ENCODE data around the gene UBE2U. TPM values are rescaled to one million over a fixed set of nuclear protein-coding genes. Genes with fewer than 3 reads are reported as not detected.

The UBE2U gene, protein sequence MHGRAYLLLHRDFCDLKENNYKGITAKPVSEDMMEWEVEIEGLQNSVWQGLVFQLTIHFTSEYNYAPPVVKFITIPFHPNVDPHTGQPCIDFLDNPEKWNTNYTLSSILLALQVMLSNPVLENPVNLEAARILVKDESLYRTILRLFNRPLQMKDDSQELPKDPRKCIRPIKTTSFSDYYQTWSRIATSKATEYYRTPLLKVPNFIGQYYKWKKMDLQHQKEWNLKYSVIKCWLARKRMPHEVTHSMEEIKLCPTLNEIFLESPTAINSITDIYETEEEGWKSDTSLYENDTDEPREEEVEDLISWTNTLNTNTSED
- not detected in 2 replicates for total RNA-seq (2014; rRNA removed; shearing (Covaris generic))

DNA sequence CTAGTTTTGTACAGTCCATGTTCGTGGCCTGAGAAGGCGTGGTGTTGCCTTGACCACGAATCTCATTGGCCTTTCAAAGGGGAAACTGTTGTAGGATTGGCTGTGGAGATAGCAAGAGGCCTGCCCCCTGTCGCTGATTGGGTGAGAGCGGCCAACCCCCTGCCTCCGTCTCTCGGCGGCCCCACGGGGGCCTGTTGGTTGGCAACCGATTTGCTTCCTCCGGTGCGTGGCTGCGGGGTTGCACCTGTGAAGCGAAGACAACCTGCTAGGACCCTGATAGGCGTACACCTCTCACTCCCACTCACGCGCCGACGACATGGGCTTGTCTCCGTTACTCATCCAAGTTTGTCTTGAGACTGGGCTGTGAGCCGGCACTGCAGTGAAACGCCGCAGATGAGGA is at the start of gene UBE2U:
TSS of gene UBE2U (plus strand) at position 204 of the 400 bp plus-strand sequence. CDS start 428 bp downstream, outside the sequence.
- no peaks in the 10 kb centered on the region for H3K27me3 ChIP-seq (ENCODE audit: control insufficient read depth, insufficient read depth, low read length)
- DNase-seq = no peak
- H3K4me3 ChIP-seq (ENCODE audit: insufficient read depth, low read depth, low read length) = no peak within 1 kb of the TSS
- H3K36me3 ChIP-seq (replicated peaks; ENCODE audit: control insufficient read depth, insufficient read depth, low read length) = no peaks in the 10 kb centered on the region

DNA sequence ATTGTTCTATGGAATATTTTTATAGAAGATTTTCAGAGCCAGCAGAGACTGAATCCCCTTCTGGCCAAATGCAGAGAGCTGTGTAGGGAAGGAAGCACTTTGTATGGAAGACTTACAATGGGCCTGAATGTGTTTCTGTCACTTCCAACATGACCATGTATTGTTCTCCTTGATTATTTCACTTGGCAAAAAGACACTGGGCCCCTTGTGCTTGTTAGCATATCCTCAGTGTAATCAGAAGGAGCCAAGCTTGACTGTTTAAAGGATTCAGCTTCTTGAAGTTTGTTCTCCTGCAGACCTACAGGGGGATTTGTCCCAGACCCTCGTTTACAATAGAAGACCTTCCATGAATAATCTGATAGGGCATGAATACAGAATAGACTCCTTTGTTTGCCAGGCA is 48.1 kb upstream of the UBE2U start:
- H3K36me3 ChIP-seq (replicated peaks; ENCODE audit: control insufficient read depth, insufficient read depth, low read length) = no peaks in the 10 kb centered on the region
- no peak overlapping the region for H3K4me3 ChIP-seq (ENCODE audit: insufficient read depth, low read depth, low read length)
- no peaks in the 10 kb centered on the region for H3K27me3 ChIP-seq (ENCODE audit: control insufficient read depth, insufficient read depth, low read length)
- peak; percentile 14 for DNase-seq

DNA sequence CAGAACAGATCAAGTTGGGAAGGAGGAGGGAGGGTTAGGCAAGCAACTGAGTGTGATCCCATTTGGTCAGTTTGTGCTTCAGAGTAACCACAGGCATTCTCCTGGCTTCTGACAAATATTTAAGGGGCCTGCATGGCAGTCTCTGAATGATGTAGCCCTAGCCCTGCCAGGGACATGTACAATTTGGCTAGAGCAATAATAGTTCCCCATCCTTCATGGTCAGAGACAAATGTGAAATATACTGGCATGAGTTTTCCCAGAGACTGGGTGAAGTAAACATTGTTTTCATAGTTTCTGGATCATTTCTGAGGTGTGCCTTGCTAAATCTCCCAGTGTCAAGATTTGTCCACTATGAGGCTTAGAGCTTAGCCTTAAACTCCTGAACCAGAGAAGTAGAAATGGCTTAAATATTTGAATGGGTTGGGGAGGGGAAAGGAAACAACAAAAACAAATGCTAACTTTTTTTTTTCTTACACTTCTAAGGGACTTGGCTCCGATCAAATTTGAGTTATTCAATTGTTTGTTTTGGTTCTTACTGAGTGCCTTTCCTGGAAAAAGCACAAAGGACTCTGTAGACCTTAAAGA is 42.0 kb upstream of the UBE2U start:
- no peak for DNase-seq
- no peaks in the 10 kb centered on the region for H3K36me3 ChIP-seq (replicated peaks; ENCODE audit: control insufficient read depth, insufficient read depth, low read length)
- no peaks in the 10 kb centered on the region for H3K27me3 ChIP-seq (ENCODE audit: control insufficient read depth, insufficient read depth, low read length)
- no peak overlapping the region for H3K4me3 ChIP-seq (ENCODE audit: insufficient read depth, low read depth, low read length)

DNA sequence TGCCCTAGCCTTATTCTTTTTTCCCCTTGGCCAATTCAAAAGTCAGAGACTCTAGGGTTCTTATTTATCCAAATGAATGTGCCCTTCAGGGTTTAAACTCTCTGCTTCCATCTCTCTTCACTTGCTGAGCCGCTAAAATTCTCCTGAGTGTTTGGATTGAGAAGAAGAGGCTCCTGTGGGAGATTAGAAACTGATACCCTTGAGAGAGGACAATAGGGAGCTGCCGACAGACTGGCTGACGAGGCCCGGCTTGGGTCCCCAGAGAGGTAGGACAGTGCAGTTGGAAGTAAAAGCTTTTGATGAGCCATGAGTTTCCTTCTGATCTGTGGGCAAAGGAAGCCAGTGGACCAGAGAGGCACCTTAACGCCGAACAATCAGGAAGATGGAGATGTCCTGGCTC is 41.3 kb upstream of the UBE2U start:
- H3K36me3 ChIP-seq (replicated peaks; ENCODE audit: control insufficient read depth, insufficient read depth, low read length) = no peaks in the 10 kb centered on the region
- DNase-seq = no peak
- H3K27me3 ChIP-seq (ENCODE audit: control insufficient read depth, insufficient read depth, low read length) = no peaks in the 10 kb centered on the region
- H3K4me3 ChIP-seq (ENCODE audit: insufficient read depth, low read depth, low read length) = no peak overlapping the region

DNA sequence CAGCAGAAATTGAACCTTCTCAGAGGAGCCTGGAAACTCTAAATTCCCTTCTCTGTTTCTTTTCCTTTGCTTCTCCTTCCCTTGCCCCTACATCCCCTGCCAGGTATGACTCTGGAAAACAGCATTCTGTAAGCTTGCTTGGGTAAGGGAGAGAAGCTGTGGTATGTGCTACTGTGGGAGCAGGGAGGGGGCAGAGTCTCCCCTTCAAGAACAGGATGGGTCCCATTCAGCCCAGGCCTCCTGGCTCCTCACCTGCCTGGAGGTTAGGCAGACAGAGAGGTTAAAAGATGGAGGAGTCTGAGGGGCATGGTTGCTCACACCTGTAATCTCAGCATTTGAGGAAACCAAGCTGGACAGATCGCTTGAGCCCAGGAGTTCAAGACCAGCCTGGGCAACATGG is 40.6 kb upstream of the UBE2U start:
- Histone ChIP-seq H3K4me3 (ENCODE audit: insufficient read depth, low read depth, low read length) (no peak overlapping the region), H3K27me3 (ENCODE audit: control insufficient read depth, insufficient read depth, low read length) (no peaks in the 10 kb centered on the region), H3K36me3 (replicated peaks; ENCODE audit: control insufficient read depth, insufficient read depth, low read length) (no peaks in the 10 kb centered on the region)
- DNase-seq = no peak

DNA sequence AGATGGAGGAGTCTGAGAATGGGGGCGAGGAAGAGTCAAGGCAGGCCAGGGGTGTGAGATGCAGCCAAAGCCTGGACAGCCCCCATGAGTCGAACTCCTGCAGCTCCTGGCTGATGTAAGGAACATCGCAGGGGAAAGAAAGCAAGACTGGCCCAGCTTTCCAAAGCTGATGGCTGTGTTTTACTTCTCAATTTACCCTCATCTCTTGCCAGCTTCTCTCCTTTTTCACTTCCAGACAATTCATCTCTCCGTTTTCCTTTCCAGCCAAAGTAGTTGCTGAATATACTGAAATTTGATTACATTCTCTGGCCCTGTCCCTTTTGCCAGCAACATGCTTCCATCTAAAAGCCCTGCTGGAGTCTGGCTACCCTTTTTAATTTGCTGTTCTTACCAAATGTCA is 40.0 kb upstream of the UBE2U start:
- no peaks in the 10 kb centered on the region for H3K27me3 ChIP-seq (ENCODE audit: control insufficient read depth, insufficient read depth, low read length)
- H3K4me3 ChIP-seq (ENCODE audit: insufficient read depth, low read depth, low read length) = no peak overlapping the region
- H3K36me3 ChIP-seq (replicated peaks; ENCODE audit: control insufficient read depth, insufficient read depth, low read length) = no peaks in the 10 kb centered on the region
- DNase-seq = no peak

DNA sequence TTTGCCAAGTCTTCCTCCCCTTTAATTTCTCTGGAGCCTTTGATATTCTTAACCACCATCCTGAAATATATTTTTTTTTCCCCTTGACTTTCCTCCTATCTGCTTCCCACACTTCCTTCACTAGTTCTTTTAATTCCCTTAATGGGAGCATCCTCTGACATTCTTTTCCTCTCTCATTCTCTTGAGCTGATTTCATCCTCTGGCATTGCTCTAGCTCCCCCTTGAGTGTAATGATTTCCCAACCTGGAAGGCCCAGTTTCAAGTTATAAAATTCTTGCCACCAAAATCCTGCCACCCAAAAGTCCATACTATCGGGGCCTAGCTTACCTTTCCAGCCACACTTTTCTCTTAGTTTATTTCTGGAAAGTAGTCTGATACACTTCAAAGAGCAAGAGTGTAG is 39.5 kb upstream of the UBE2U start:
- Histone ChIP-seq H3K36me3 (replicated peaks; ENCODE audit: control insufficient read depth, insufficient read depth, low read length) (no peaks in the 10 kb centered on the region), H3K27me3 (ENCODE audit: control insufficient read depth, insufficient read depth, low read length) (no peaks in the 10 kb centered on the region), H3K4me3 (ENCODE audit: insufficient read depth, low read depth, low read length) (no peak overlapping the region)
- DNase-seq = peak; percentile 19

DNA sequence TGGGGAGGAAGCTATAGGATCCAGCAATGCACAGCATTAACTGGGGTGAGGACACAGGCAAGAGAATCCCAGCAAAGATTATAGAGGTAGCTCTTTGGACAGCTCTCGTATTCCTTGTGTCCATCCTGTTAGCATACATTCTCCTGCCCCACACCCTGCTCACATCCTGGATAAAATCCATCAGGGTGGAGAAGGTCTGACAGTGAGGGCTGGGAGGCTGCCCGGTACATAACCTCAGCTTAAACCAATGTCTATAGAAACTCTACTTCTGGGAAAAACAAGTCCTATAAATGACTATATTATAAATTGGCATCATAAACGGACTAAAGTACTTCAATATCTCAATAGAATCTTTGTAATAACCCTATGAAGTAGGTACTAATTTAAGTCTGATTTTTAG is 36.8 kb upstream of the UBE2U start:
- H3K36me3 ChIP-seq (replicated peaks; ENCODE audit: control insufficient read depth, insufficient read depth, low read length) = no peaks in the 10 kb centered on the region; the same call in none of the 2 replicates
- H3K27me3 ChIP-seq (ENCODE audit: control insufficient read depth, insufficient read depth, low read length) = no peaks in the 10 kb centered on the region
- DNase-seq = no peak
- H3K4me3 ChIP-seq (ENCODE audit: insufficient read depth, low read depth, low read length) = no peak overlapping the region

DNA sequence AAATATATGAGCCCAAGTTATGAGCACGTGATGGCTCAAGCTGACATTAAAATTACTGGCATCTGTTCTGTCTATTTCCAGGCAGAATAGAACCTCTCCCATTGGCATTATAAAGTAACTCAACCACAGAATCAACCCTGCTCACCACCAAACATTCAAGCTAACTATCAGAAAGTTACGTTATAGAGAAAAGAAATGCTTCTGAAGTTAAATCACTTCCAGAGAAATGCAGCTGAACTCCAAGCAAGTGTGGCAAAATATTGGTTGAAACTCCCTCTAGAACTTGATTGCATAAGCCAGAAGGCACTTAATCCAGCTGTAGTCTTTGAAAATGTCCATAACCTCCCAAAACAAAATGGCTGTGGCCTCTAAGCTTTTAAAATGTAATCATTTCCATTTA is 36.2 kb upstream of the UBE2U start:
- Histone ChIP-seq H3K27me3 (ENCODE audit: control insufficient read depth, insufficient read depth, low read length) (no peaks in the 10 kb centered on the region), H3K36me3 (replicated peaks; ENCODE audit: control insufficient read depth, insufficient read depth, low read length) (no peaks in the 10 kb centered on the region; the same call in none of the 2 replicates), H3K4me3 (ENCODE audit: insufficient read depth, low read depth, low read length) (no peak overlapping the region)
- no peak for DNase-seq

DNA sequence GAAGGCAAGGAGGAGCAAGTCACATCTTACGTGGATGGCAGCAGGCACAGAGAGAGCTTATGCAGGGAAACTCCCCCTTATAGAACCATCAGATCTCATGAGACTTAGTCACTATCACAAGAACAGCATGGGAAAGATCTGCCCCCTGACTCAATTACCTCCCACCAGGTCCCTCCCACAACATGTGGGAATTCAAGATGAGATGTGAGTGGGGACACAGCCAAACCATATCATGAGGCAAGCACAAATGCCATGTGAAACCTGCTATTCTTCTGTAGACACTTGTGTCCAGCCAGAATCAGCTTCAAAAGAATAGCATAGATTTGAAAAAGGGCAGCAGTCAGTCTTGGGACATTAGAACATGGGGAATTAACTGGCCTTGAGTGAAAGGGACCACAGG is 32.2 kb upstream of the UBE2U start:
- no peaks in the 10 kb centered on the region; the same call in none of the 2 replicates for H3K36me3 ChIP-seq (replicated peaks; ENCODE audit: control insufficient read depth, insufficient read depth, low read length)
- DNase-seq = no peak

DNA sequence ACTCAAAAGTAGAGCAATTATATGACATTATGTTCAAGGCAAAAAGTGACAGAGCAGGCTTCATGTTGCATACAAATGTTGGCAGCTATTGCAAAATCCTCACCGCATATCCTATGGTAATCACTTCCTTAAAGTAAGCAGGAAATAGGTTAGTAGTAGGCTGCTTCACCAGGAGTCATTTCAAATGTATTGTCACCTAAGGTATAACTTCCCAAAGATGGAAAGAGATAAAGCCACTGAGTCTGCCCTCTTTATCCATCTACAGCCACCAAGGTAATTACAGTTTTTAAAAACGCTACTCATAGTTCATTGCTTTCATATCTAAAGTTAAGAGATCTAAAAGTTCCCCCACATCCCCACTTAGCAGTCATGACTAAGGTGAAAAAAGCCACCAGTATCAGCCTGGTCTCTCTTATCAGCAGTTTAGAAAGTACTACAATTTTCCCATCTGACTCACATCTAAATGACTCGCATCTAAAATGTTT is 31.6 kb upstream of the UBE2U start:
- H3K4me3 ChIP-seq (ENCODE audit: insufficient read depth, low read depth, low read length) = no peak overlapping the region
- no peak for DNase-seq
- no peaks in the 10 kb centered on the region; the same call in none of the 2 replicates for H3K36me3 ChIP-seq (replicated peaks; ENCODE audit: control insufficient read depth, insufficient read depth, low read length)
- H3K27me3 ChIP-seq (ENCODE audit: control insufficient read depth, insufficient read depth, low read length) = no peaks in the 10 kb centered on the region

More for the DNA sequence above, 32.2 kb upstream of the UBE2U start:
- no peaks in the 10 kb centered on the region for H3K27me3 ChIP-seq (ENCODE audit: control insufficient read depth, insufficient read depth, low read length)
- no peak overlapping the region for H3K4me3 ChIP-seq (ENCODE audit: insufficient read depth, low read depth, low read length)

DNA sequence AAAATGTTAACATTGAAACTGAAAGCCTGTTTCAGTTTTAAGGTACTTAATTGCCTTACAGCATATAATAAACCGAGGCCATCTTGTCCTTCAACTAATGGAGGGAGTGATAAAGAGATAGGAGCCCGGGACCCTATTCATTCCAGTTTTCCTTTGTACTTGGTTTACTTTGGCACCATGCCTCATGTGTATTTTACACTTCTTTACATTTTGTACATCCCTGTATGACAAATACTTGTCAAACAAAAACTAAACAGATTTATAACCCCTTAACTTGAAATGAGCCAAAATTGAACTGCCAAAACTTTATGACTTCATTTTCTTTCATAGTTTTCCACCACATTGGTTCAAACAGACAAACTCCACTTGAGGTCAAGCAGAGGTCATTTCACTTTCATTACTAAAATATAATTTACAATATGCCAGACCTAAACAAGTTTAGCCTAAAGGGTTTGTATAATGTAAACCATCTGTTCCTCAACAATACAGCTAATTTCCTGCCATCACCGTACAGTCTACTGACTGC is 30.9 kb upstream of the UBE2U start:
- no peaks in the 10 kb centered on the region; the same call in none of the 2 replicates for H3K36me3 ChIP-seq (replicated peaks; ENCODE audit: control insufficient read depth, insufficient read depth, low read length)
- H3K4me3 ChIP-seq (ENCODE audit: insufficient read depth, low read depth, low read length) = no peak overlapping the region
- no peak for DNase-seq
- no peaks in the 10 kb centered on the region for H3K27me3 ChIP-seq (ENCODE audit: control insufficient read depth, insufficient read depth, low read length)

DNA sequence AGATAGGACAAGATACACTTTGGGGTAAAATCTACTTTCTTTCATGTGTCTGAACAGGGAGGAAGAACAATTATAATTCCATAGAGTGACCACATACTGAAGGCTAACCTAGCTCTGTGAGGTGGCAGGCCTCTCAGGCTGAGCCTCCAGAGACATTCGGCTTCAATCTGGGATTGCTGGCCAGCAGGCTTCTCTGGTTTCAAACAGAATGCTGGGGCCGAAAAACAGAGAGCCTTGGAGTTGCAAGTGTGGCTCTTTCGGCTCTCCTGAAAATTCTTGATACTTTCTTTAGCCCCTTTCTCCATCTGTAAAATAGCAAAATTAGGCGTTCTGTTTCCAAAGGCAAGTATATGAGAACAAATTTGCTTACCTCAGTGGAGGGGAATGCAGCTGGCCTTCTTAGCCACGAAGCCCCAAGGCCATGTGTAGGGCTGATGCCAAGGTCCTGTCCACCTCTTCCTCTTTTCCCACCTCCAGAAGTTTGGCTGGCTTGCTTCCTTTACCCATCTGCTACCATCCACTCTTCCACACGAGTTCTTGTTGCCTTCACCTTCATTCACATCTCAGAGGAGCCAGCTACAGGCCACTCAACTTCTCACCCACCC is 30.0 kb upstream of the UBE2U start:
- Histone ChIP-seq H3K36me3 (replicated peaks; ENCODE audit: control insufficient read depth, insufficient read depth, low read length) (peaks cover 2% of the 10 kb centered on the region), H3K27me3 (ENCODE audit: control insufficient read depth, insufficient read depth, low read length) (no peaks in the 10 kb centered on the region)
- DNase-seq = no peak

DNA sequence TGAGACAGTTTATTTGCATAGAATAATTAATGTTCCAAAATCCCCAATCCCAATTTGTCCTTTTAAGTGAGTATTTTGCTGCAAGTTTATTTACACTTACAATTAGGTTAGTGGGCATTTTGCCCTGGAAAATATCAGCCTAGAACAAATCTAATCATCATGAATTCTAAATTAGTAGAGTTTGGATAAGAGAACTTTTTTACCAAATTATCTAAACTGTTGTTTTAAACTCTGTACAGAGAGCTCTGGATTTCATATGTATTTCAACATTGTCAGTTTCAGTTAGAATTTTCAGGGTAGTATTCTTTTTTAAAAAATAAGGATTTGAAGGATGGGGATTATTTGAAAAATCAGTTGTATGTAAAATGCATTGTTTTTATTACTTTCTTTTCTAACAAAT is 27.8 kb upstream of the UBE2U start:
- no peak for DNase-seq
- H3K36me3 ChIP-seq (replicated peaks; ENCODE audit: control insufficient read depth, insufficient read depth, low read length) = peaks cover 2% of the 10 kb centered on the region
- no peak overlapping the region for H3K4me3 ChIP-seq (ENCODE audit: insufficient read depth, low read depth, low read length)
- no peaks in the 10 kb centered on the region for H3K27me3 ChIP-seq (ENCODE audit: control insufficient read depth, insufficient read depth, low read length)

More for the DNA sequence above, 30.0 kb upstream of the UBE2U start:
- no peak overlapping the region for H3K4me3 ChIP-seq (ENCODE audit: insufficient read depth, low read depth, low read length)

DNA sequence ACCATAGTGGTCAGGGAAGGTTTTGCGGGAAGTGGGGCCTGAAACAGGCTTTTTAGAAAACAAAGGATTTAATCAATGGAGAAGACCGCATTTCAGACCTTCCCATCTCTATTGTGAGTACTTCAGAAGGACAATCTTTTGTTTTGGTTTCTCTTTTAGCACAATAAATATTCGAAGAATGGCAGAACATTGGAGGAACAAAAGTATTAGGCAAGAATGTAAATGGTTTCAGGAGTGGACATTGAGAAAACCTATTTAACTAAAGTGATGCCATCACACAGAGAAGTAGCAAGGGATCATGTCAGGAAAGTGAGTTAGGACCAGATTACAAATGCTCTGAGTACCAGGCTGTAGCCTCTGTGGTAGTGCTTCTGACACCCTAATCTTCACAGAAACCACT is 26.8 kb upstream of the UBE2U start:
- no peak for DNase-seq
- Histone ChIP-seq H3K27me3 (ENCODE audit: control insufficient read depth, insufficient read depth, low read length) (no peaks in the 10 kb centered on the region), H3K36me3 (replicated peaks; ENCODE audit: control insufficient read depth, insufficient read depth, low read length) (peaks cover 2% of the 10 kb centered on the region), H3K4me3 (ENCODE audit: insufficient read depth, low read depth, low read length) (no peak overlapping the region)

All from H7 (cell line).